T follicular helper cell (primary cell): ENCODE data around the gene FAM234A.
"Not testable (repeated sequence)": the region's sequence is repeated elsewhere in the genome, so short reads cannot be mapped to it uniquely, and the experiment has no call there.

Experiments
- DNase-seq: peaks from one replicate; pipeline ENCODE4 v3.0.0-alpha.2; 2020; ENCODE audit warnings: low read depth

The FAM234A gene

GRCh38 chr16:265711-266110 lies 31.1 kb downstream of the FAM234A start:
- DNase-seq, result no peak

GRCh38 chr16:266258-267164 lies 31.9 kb downstream of the FAM234A start:
- no peak for DNase-seq

GRCh38 chr16:267562-267961 lies 32.9 kb downstream of the FAM234A start:
- not testable (repeated sequence) for DNase-seq

- no peak for DNase-seq
These were observed 33.8 kb downstream of the FAM234A start for GRCh38 chr16:268141-269053.

- no peak for DNase-seq
These were observed 34.6 kb downstream of the FAM234A start for GRCh38 chr16:269061-269796.

- no peak for DNase-seq
These were observed 36.0 kb downstream of the FAM234A start for GRCh38 chr16:270381-271255.

- no peak for DNase-seq
These were observed 38.3 kb downstream of the FAM234A start for GRCh38 chr16:272633-273546.

GRCh38 chr16:273547-274421 lies 39.2 kb downstream of the FAM234A start:
- no peak for DNase-seq

GRCh38 chr16:275041-275641 lies 40.5 kb downstream of the FAM234A start:
- no peak for DNase-seq

- no peak for DNase-seq
These were observed 41.2 kb downstream of the FAM234A start, which contains the start of gene RGS11 for GRCh38 chr16:275786-276232. Gene RGS11 (minus strand): TSS chr16:275944. CDS start chr16:275911, 33 bp downstream.

- no peak for DNase-seq
These were observed 41.9 kb downstream of the FAM234A start for GRCh38 chr16:276426-277077.

GRCh38 chr16:278863-279366 lies 44.3 kb downstream of the FAM234A start:
- peak; percentile 12 for DNase-seq

GRCh38 chr16:279531-279930 lies 44.9 kb downstream of the FAM234A start:
- DNase-seq, result no peak

GRCh38 chr16:280005-280460 lies 45.4 kb downstream of the FAM234A start:
- no peak for DNase-seq

- no peak for DNase-seq
These were observed 45.9 kb downstream of the FAM234A start, which contains the start of gene ARHGDIG for GRCh38 chr16:280552-280951. Gene ARHGDIG (plus strand): TSS chr16:280591. CDS start chr16:280681, 90 bp downstream.

- DNase-seq, result no peak
These were observed 46.5 kb downstream of the FAM234A start for GRCh38 chr16:280991-281659.
